ENCODE measurements around the gene CENPQ.

The CENPQ gene

DNA sequence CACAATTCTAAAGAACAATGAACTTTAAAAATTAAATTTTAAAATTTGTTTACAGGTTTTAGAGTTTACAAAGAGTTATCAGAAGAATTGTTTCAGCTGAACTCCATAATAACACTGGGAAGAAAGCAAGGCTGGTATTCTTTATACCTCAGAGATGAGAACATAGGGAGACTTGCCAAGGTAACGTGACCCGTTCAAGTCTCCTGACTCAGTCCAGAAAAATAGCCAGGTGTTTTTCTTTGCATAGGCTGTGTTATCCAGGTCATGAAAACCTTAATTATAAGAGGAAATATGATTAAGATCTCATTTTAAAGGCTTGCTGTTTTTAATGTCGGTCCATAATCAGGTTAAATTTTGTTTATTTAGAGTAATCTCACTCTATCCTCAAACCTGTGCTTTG is 78.8 kb downstream of the CENPQ start:
- DNase-seq = no peak

All from stimulated activated CD4-positive, alpha-beta T cell treated with anti-CD3 and anti-CD28 coated beads, Interleukin-2, amount 100 ng/mL, for 24 hours (primary cell).